Measurements from ENCODE around the gene IGDCC3.

IGDCC3 gene

GRCh38 chr15:65310431-65311137 is 67.2 kb downstream of the IGDCC3 start:
- Histone ChIP-seq H3K4me3 (ENCODE audit: low read length) (no peak overlapping the region), H3K27me3 (replicated peaks; ENCODE audit: control insufficient read depth, insufficient read depth, low read length) (peaks cover 4% of the 10 kb centered on the region), H3K9me3 (ENCODE audit: control insufficient read depth, low read length) (no peaks in the 10 kb centered on the region), H3K4me1 (ENCODE audit: control insufficient read depth, insufficient read depth, low read length) (peaks cover 23% of the 10 kb centered on the region), H3K9ac (ENCODE audit: low read length) (peak overlapping the region; percentile 33), H3K36me3 (ENCODE audit: control insufficient read depth, insufficient read depth, low read length, severe bottlenecking) (no peaks in the 10 kb centered on the region)
- DNase-seq (ENCODE audit: low read depth): peak; percentile 70

- Histone ChIP-seq H3K9me3 (ENCODE audit: control insufficient read depth, low read length) (no peaks in the 10 kb centered on the region), H3K27me3 (replicated peaks; ENCODE audit: control insufficient read depth, insufficient read depth, low read length) (no peaks in the 10 kb centered on the region), H3K4me3 (ENCODE audit: low read length) (no peak overlapping the region), H3K9ac (ENCODE audit: low read length) (peak overlapping the region; percentile 33), H3K36me3 (ENCODE audit: control insufficient read depth, insufficient read depth, low read length, severe bottlenecking) (no peaks in the 10 kb centered on the region), H3K4me1 (ENCODE audit: control insufficient read depth, insufficient read depth, low read length) (peaks cover 28% of the 10 kb centered on the region)
- peak; percentile 53 for DNase-seq (ENCODE audit: low read depth)
These were observed 67.9 kb downstream of the IGDCC3 start for GRCh38 chr15:65309882-65310418.

GRCh38 chr15:65307978-65308377 is 69.8 kb downstream of the IGDCC3 start:
- Histone ChIP-seq H3K27me3 (replicated peaks; ENCODE audit: control insufficient read depth, insufficient read depth, low read length) (no peaks in the 10 kb centered on the region), H3K36me3 (ENCODE audit: control insufficient read depth, insufficient read depth, low read length, severe bottlenecking) (no peaks in the 10 kb centered on the region), H3K4me1 (ENCODE audit: control insufficient read depth, insufficient read depth, low read length) (peaks cover 32% of the 10 kb centered on the region), H3K9ac (ENCODE audit: low read length) (no peak overlapping the region), H3K4me3 (ENCODE audit: low read length) (no peak overlapping the region), H3K9me3 (ENCODE audit: control insufficient read depth, low read length) (no peaks in the 10 kb centered on the region)
- no peak for DNase-seq (ENCODE audit: low read depth)

GRCh38 chr15:65306551-65306950 is 71.3 kb downstream of the IGDCC3 start:
- no peak for DNase-seq (ENCODE audit: low read depth)
- H3K4me3 ChIP-seq (ENCODE audit: low read length): no peak overlapping the region
- no peaks in the 10 kb centered on the region for H3K36me3 ChIP-seq (ENCODE audit: control insufficient read depth, insufficient read depth, low read length, severe bottlenecking)
- H3K9me3 ChIP-seq (ENCODE audit: control insufficient read depth, low read length): no peaks in the 10 kb centered on the region
- no peaks in the 10 kb centered on the region for H3K27me3 ChIP-seq (replicated peaks; ENCODE audit: control insufficient read depth, insufficient read depth, low read length)
- H3K4me1 ChIP-seq (ENCODE audit: control insufficient read depth, insufficient read depth, low read length): peaks cover 24% of the 10 kb centered on the region
- H3K9ac ChIP-seq (ENCODE audit: low read length): no peak overlapping the region

- Histone ChIP-seq H3K4me3 (ENCODE audit: low read length) (no peak overlapping the region), H3K27me3 (replicated peaks; ENCODE audit: control insufficient read depth, insufficient read depth, low read length) (no peaks in the 10 kb centered on the region), H3K9ac (ENCODE audit: low read length) (no peak overlapping the region), H3K9me3 (ENCODE audit: control insufficient read depth, low read length) (no peaks in the 10 kb centered on the region), H3K4me1 (ENCODE audit: control insufficient read depth, insufficient read depth, low read length) (peaks cover 24% of the 10 kb centered on the region), H3K36me3 (ENCODE audit: control insufficient read depth, insufficient read depth, low read length, severe bottlenecking) (no peaks in the 10 kb centered on the region)
- no peak for DNase-seq (ENCODE audit: low read depth)
These were observed 72.0 kb downstream of the IGDCC3 start for GRCh38 chr15:65305776-65306175.

- DNase-seq (ENCODE audit: low read depth): no peak
- H3K9me3 ChIP-seq (ENCODE audit: control insufficient read depth, low read length): no peaks in the 10 kb centered on the region
- peak overlapping the region; percentile 55 for H3K4me3 ChIP-seq (ENCODE audit: low read length)
- H3K36me3 ChIP-seq (ENCODE audit: control insufficient read depth, insufficient read depth, low read length, severe bottlenecking): no peaks in the 10 kb centered on the region
- H3K27me3 ChIP-seq (replicated peaks; ENCODE audit: control insufficient read depth, insufficient read depth, low read length): no peaks in the 10 kb centered on the region
- peak overlapping the region; percentile 90 for H3K9ac ChIP-seq (ENCODE audit: low read length)
- peaks cover 20% of the 10 kb centered on the region for H3K4me1 ChIP-seq (ENCODE audit: control insufficient read depth, insufficient read depth, low read length)
These were observed 72.5 kb downstream of the IGDCC3 start for GRCh38 chr15:65305150-65305758.

GRCh38 chr15:65304381-65305149 is 73.2 kb downstream of the IGDCC3 start, which contains the start of gene RNU5B-1:
Gene RNU5B-1, plus strand, starts transcription at chr15:65304677.
- peak within 1 kb of the TSS; percentile 90 for H3K9ac ChIP-seq (ENCODE audit: low read length)
- peak; percentile 95 for DNase-seq (ENCODE audit: low read depth)
- H3K9me3 ChIP-seq (ENCODE audit: control insufficient read depth, low read length): no peaks in the 10 kb centered on the region
- H3K27me3 ChIP-seq (replicated peaks; ENCODE audit: control insufficient read depth, insufficient read depth, low read length): no peaks in the 10 kb centered on the region
- peak within 1 kb of the TSS; percentile 85 for H3K4me3 ChIP-seq (ENCODE audit: low read length)
- H3K36me3 ChIP-seq (ENCODE audit: control insufficient read depth, insufficient read depth, low read length, severe bottlenecking): no peaks in the 10 kb centered on the region
- peaks cover 13% of the 10 kb centered on the region for H3K4me1 ChIP-seq (ENCODE audit: control insufficient read depth, insufficient read depth, low read length)

- no peaks in the 10 kb centered on the region for H3K27me3 ChIP-seq (replicated peaks; ENCODE audit: control insufficient read depth, insufficient read depth, low read length)
- peak; percentile 71 for DNase-seq (ENCODE audit: low read depth)
- no peaks in the 10 kb centered on the region for H3K36me3 ChIP-seq (ENCODE audit: control insufficient read depth, insufficient read depth, low read length, severe bottlenecking)
- H3K4me3 ChIP-seq (ENCODE audit: low read length): peak overlapping the region; percentile 85
- peak overlapping the region; percentile 90 for H3K9ac ChIP-seq (ENCODE audit: low read length)
- H3K4me1 ChIP-seq (ENCODE audit: control insufficient read depth, insufficient read depth, low read length): peaks cover 10% of the 10 kb centered on the region
- no peaks in the 10 kb centered on the region for H3K9me3 ChIP-seq (ENCODE audit: control insufficient read depth, low read length)
These were observed 74.0 kb downstream of the IGDCC3 start for GRCh38 chr15:65303687-65304380.

- no peaks in the 10 kb centered on the region for H3K27me3 ChIP-seq (replicated peaks; ENCODE audit: control insufficient read depth, insufficient read depth, low read length)
- H3K4me3 ChIP-seq (ENCODE audit: low read length): no peak overlapping the region
- H3K4me1 ChIP-seq (ENCODE audit: control insufficient read depth, insufficient read depth, low read length): peaks cover 10% of the 10 kb centered on the region
- H3K36me3 ChIP-seq (ENCODE audit: control insufficient read depth, insufficient read depth, low read length, severe bottlenecking): no peaks in the 10 kb centered on the region
- DNase-seq (ENCODE audit: low read depth): no peak
- no peaks in the 10 kb centered on the region for H3K9me3 ChIP-seq (ENCODE audit: control insufficient read depth, low read length)
- no peak overlapping the region for H3K9ac ChIP-seq (ENCODE audit: low read length)
These were observed 75.7 kb downstream of the IGDCC3 start for GRCh38 chr15:65302061-65302460.

GRCh38 chr15:65300924-65301441 is 76.8 kb downstream of the IGDCC3 start:
- H3K36me3 ChIP-seq (ENCODE audit: control insufficient read depth, insufficient read depth, low read length, severe bottlenecking): no peaks in the 10 kb centered on the region
- no peaks in the 10 kb centered on the region for H3K27me3 ChIP-seq (replicated peaks; ENCODE audit: control insufficient read depth, insufficient read depth, low read length)
- no peak overlapping the region for H3K4me3 ChIP-seq (ENCODE audit: low read length)
- H3K9me3 ChIP-seq (ENCODE audit: control insufficient read depth, low read length): no peaks in the 10 kb centered on the region
- no peak overlapping the region for H3K9ac ChIP-seq (ENCODE audit: low read length)
- no peak for DNase-seq (ENCODE audit: low read depth)
- H3K4me1 ChIP-seq (ENCODE audit: control insufficient read depth, insufficient read depth, low read length): peaks cover 10% of the 10 kb centered on the region
